CD4-positive, alpha-beta memory T cell (primary cell): Measurements from ENCODE around the gene CALR. TPM values are rescaled to one million over a fixed set of nuclear protein-coding genes. Genes with fewer than 3 reads are reported as not detected.

Experiments used
- CTCF ChIA-PET: fragments of 350-600 bp; sonication (Branson Sonifier 250); formaldehyde crosslinking; loops from one replicate; lab custom pipeline; 2021; ENCODE audit warnings: inconsistent platforms; ENCODE audit not compliant: partially characterized antibody; lab: Charles Lee
- POLR2A ChIA-PET: fragments of 350-600 bp; sonication (Branson Sonifier 250); formaldehyde crosslinking; loops from one replicate; lab custom pipeline; 2021; ENCODE audit not compliant: partially characterized antibody; lab: Charles Lee
- DNase-seq, 5 donors: peaks; one replicate each; pipeline versions ENCODE4 v3.0.0 to v3.0.0-alpha.2; 2020 to 2022; ENCODE audit warnings: mixed read lengths in 1 of 5
- H3K27ac ChIP-seq: one replicate; pipeline ENCODE4 v1.7.0; 2013; ENCODE audit warnings: low read depth, low read length
- H3K27me3 ChIP-seq: 2 replicates; pipeline ENCODE4 v1.7.0; 2013; ENCODE audit warnings: mild to moderate bottlenecking, low read length, moderate library complexity; ENCODE audit not compliant: insufficient read depth
- H3K36me3 ChIP-seq: 2 replicates; pipeline ENCODE4 v1.7.0; 2013; ENCODE audit warnings: mild to moderate bottlenecking, low read length, moderate library complexity; ENCODE audit not compliant: insufficient read depth
- H3K4me1 ChIP-seq: 2 replicates; pipeline ENCODE4 v1.7.0; 2013; ENCODE audit warnings: mild to moderate bottlenecking, low read length, moderate library complexity; ENCODE audit not compliant: insufficient read depth
- H3K4me3 ChIP-seq, 2 donors: one replicate each; pipeline ENCODE4 v1.7.0; 2013; ENCODE audit warnings: low read length in 2 of 2, mild to moderate bottlenecking in 1 of 2
- H3K9me3 ChIP-seq, 2 donors: one replicate each; pipeline ENCODE4 v1.7.0; 2013; ENCODE audit warnings: low read length in 2 of 2, control low read depth in 1 of 2; ENCODE audit not compliant: control insufficient read depth in 1 of 2
- H3K27ac Mint-ChIP-seq, 7 donors: one replicate each; pipeline ENCODE4 v1.8.0; 2020 to 2021; ENCODE audit warnings: mixed read lengths in 7 of 7, mild to moderate bottlenecking in 6 of 7, inconsistent platforms in 3 of 7, moderate library complexity in 3 of 7
- H3K27me3 Mint-ChIP-seq, 2 donors: one replicate each; pipeline ENCODE4 v1.8.0; 2020 to 2021; ENCODE audit warnings: mixed read lengths in 2 of 2
- H3K36me3 Mint-ChIP-seq, 2 donors: one replicate each; pipeline ENCODE4 v1.8.0; 2020 to 2021; ENCODE audit warnings: mixed read lengths in 2 of 2, inconsistent platforms in 1 of 2, mild to moderate bottlenecking in 1 of 2
- H3K4me1 Mint-ChIP-seq, 4 donors: one replicate each; pipeline ENCODE4 v1.8.0; 2020 to 2021; ENCODE audit warnings: mixed read lengths in 4 of 4, mild to moderate bottlenecking in 1 of 4
- H3K4me3 Mint-ChIP-seq, 8 donors: one replicate each; pipeline ENCODE4 v1.8.0; 2020 to 2021; ENCODE audit warnings: mixed read lengths in 8 of 8, mild to moderate bottlenecking in 7 of 8, moderate library complexity in 6 of 8, inconsistent platforms in 3 of 8
- H3K9me3 Mint-ChIP-seq, 8 donors: one replicate each; pipeline ENCODE4 v1.8.0; 2020 to 2021; ENCODE audit warnings: mixed read lengths in 8 of 8, mild to moderate bottlenecking in 5 of 8, inconsistent platforms in 3 of 8, moderate library complexity in 1 of 8
- intact Hi-C: fragments of 100-400 bp; cut with micrococcal nuclease; formaldehyde crosslinking; loops from one replicate; pipeline ENCODE4 v1.15.1; 2023
- microRNA-seq: library from miRNA; unstranded; fragments of <30 nt; microRNA quantifications from one replicate; pipeline ENCODE4 v1.2.0, GENCODE V29; 2021; ENCODE audit warnings: borderline replicate concordance, borderline number of aligned reads, borderline microRNAs expressed, mixed read lengths
- polyA plus RNA-seq, 2 donors: library from polyadenylated mRNA; unstranded; fragments of 300-500 nt; fragmentation: Illumina TruSeq; gene quantifications; one replicate each; pipeline ENCODE4 v1.2.3, GENCODE V29; 2021
- total RNA-seq, 2 experiments: library from RNA; stranded (reverse); gene quantifications; one replicate each; pipeline ENCODE4 v1.2.3, GENCODE V29; 2021

Gene CALR
- total and polyA plus RNA-seq, 4 experiments from 2014 or later, result 87.5 to 499 (median 318) TPM

DNA sequence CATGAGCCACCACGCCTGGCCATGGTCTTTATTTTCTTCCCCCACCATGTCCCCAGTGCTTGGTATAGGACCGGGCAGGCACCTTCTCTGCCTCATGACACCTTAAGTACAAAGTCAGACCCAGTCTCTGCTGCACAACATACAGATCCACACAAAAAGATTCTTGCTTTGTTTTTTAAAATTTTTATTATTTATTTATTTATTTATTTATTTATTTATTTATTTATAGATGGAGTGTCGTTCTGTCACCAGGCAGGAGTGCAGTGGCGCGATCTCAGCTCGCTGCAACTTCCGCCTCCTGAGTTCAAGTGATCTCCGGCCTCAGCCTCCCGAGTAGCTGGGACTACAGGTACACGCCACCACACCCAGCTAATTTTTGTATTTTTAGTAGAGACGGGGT, 54.3 kb downstream of the CALR start:
- H3K27ac ChIP-seq, result no peak overlapping the region
- POLR2A ChIA-PET, result no interaction called here
- no peaks in the 10 kb centered on the region for H3K27me3 ChIP-seq
- CTCF ChIA-PET, result interaction anchor here (0.8 to 2.3 kb wide), 3 partner anchors 15 to 69 kb away, joined by 3 to 9 read pairs (median 4); no protein-coding TSS in a partner anchor
- H3K36me3 ChIP-seq, result no peaks in the 10 kb centered on the region
- Mint-ChIP-seq H3K4me3 (no peak overlapping the region), H3K27me3 (peaks cover 5 to 19% of the 10 kb centered on the region in 2 donors), H3K4me1 (peaks cover 8 to 19% (median 10%) of the 10 kb centered on the region in 4 donors), H3K27ac (peak overlapping the region in 1 of 7 donors; percentile 23), H3K36me3 (peaks cover 0 to 2% of the 10 kb centered on the region in 2 donors), H3K9me3 (peaks cover 0 to 6% (median 0%) of the 10 kb centered on the region in 8 donors)
- no peak overlapping the region for H3K4me3 ChIP-seq
- no peaks in the 10 kb centered on the region for H3K9me3 ChIP-seq
- DNase-seq, result no peak
- intact Hi-C loops, result no loop called here
- H3K4me1 ChIP-seq, result peaks cover 5% of the 10 kb centered on the region

DNA sequence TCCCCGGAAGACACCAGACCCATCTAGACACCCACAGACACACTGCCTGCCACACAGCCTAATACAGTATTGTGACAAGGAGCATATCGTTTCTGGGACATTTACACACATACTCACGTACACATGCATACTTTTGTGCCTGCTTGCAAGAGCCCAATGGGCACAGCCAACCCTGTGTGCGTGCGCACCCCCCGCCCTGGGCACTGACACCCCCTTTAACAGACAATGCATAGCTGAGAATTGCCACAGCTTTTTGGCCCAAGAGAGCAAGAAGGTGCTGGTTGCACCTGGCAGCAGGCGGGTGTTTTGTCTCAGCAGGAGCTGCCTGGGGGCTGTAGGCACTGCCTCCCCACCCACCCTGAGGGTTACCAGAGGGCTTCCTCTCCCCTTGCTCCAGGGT, 55.2 kb downstream of the CALR start:
- Histone ChIP-seq H3K27me3 (no peaks in the 10 kb centered on the region), H3K4me1 (peaks cover 5% of the 10 kb centered on the region), H3K4me3 (no peak overlapping the region), H3K27ac (no peak overlapping the region), H3K36me3 (no peaks in the 10 kb centered on the region), H3K9me3 (no peaks in the 10 kb centered on the region)
- ChIA-PET POLR2A (no interaction called here), CTCF (interaction anchor here (1.1 to 2.3 kb wide), 3 partner anchors 10 to 68 kb away, joined by 3 to 9 read pairs (median 4); no protein-coding TSS in a partner anchor)
- intact Hi-C loops, result no loop called here
- Mint-ChIP-seq H3K4me1 (peaks cover 8 to 19% (median 12%) of the 10 kb centered on the region in 4 donors), H3K9me3 (peaks cover 0 to 6% (median 0%) of the 10 kb centered on the region in 8 donors), H3K27ac (peak overlapping the region in 1 of 7 donors; percentile 76), H3K27me3 (peaks cover 5 to 19% of the 10 kb centered on the region in 2 donors), H3K4me3 (peak overlapping the region in 7 of 8 donors; percentile 5 to 89 (median 62)), H3K36me3 (peaks cover 0 to 2% of the 10 kb centered on the region in 2 donors)
- no peak for DNase-seq

Small RNAs within 50 kb of the gene (microRNA-seq; reads per million reads assigned to microRNA genes)
- gene MIR5695, result not detected
- not detected for gene MIR6515

Other genes with a start within 250 kb of the CALR start
- gene FBXW9, start 242.0 kb upstream of the CALR start, total RNA-seq, result 1 to 10 TPM; 4.5 to 4.9 TPM
- 1 to 10 TPM; 4.9 to 8.1 TPM for gene FBXW9, start 242.0 kb upstream of the CALR start, polyA plus RNA-seq
- gene TNPO2, start 214.7 kb upstream of the CALR start, total RNA-seq, result 10 to 100 TPM; 66.0 to 67.2 TPM
- gene TNPO2, start 214.7 kb upstream of the CALR start, polyA plus RNA-seq, result 1 to 10 TPM in 1 of 2 donors, under 1 TPM in 1; 0.60 to 1.8 TPM
- gene TRIR, start 203.9 kb upstream of the CALR start, total RNA-seq, result 100 to 1,000 TPM; 199 to 209 TPM
- 100 to 1,000 TPM; 175 to 243 TPM for gene TRIR, start 203.9 kb upstream of the CALR start, polyA plus RNA-seq
- gene GET3, start 201.1 kb upstream of the CALR start, total RNA-seq, result 10 to 100 TPM; 30.8 to 34.5 TPM
- 100 to 1,000 TPM in 1 of 2 donors, 10 to 100 TPM in 1; 60.6 to 114 TPM for gene GET3, start 201.1 kb upstream of the CALR start, polyA plus RNA-seq
- not detected for gene BEST2, start 186.8 kb upstream of the CALR start, total RNA-seq
- gene BEST2, start 186.8 kb upstream of the CALR start, polyA plus RNA-seq, result not detected
- gene HOOK2, start 163.1 kb upstream of the CALR start, total RNA-seq, result 10 to 100 TPM; 23.3 to 24.2 TPM
- gene HOOK2, start 163.1 kb upstream of the CALR start, polyA plus RNA-seq, result 1 to 10 TPM; 2.6 to 3.4 TPM
- 100 to 1,000 TPM; 103 to 106 TPM for gene JUNB, start 147.1 kb upstream of the CALR start, total RNA-seq
- 1,000 to 10,000 TPM in 1 of 2 donors, 100 to 1,000 TPM in 1; 771 to 3,132 TPM for gene JUNB, start 147.1 kb upstream of the CALR start, polyA plus RNA-seq
- 100 to 1,000 TPM; 116 to 120 TPM for gene PRDX2, start 136.8 kb upstream of the CALR start, total RNA-seq
- gene PRDX2, start 136.8 kb upstream of the CALR start, polyA plus RNA-seq, result 100 to 1,000 TPM; 266 to 533 TPM
- gene THSD8, start 136.5 kb upstream of the CALR start, total RNA-seq, result 1 to 10 TPM; 2.2 to 3.2 TPM
- 1 to 10 TPM; 1.5 to 4.4 TPM for gene THSD8, start 136.5 kb upstream of the CALR start, polyA plus RNA-seq
- 10 to 100 TPM; 10.5 to 12.6 TPM for gene RNASEH2A, start 132.0 kb upstream of the CALR start, total RNA-seq
- gene RNASEH2A, start 132.0 kb upstream of the CALR start, polyA plus RNA-seq, result 10 to 100 TPM; 16.9 to 23.5 TPM
- gene RTBDN, start 104.0 kb upstream of the CALR start, total RNA-seq, result not detected
- not detected for gene RTBDN, start 104.0 kb upstream of the CALR start, polyA plus RNA-seq
- not detected for gene MAST1, start 100.1 kb upstream of the CALR start, total RNA-seq
- under 1 TPM in 1 of 2 donors, not detected in 1; 0.48 TPM for gene MAST1, start 100.1 kb upstream of the CALR start, polyA plus RNA-seq
- gene DNASE2, start 57.2 kb upstream of the CALR start, total RNA-seq, result 10 to 100 TPM; 31.6 to 32.8 TPM
- 10 to 100 TPM; 55.3 to 81.8 TPM for gene DNASE2, start 57.2 kb upstream of the CALR start, polyA plus RNA-seq
- gene KLF1, start 51.4 kb upstream of the CALR start, total RNA-seq, result not detected
- not detected for gene KLF1, start 51.4 kb upstream of the CALR start, polyA plus RNA-seq
- 10 to 100 TPM; 63.9 to 66.1 TPM for gene GCDH, start 47.4 kb upstream of the CALR start, total RNA-seq
- gene GCDH, start 47.4 kb upstream of the CALR start, polyA plus RNA-seq, result 10 to 100 TPM; 16.5 to 27.4 TPM
- under 1 TPM in 1 of 2 experiments, not detected in 1; 0.79 TPM for gene SYCE2, start 19.3 kb upstream of the CALR start, total RNA-seq
- not detected for gene SYCE2, start 19.3 kb upstream of the CALR start, polyA plus RNA-seq
- gene FARSA, start 4.9 kb upstream of the CALR start, total RNA-seq, result 10 to 100 TPM; 53.8 to 59.1 TPM
- gene FARSA, start 4.9 kb upstream of the CALR start, polyA plus RNA-seq, result 10 to 100 TPM; 63.2 to 68.1 TPM
- gene RAD23A, start 7.3 kb downstream of the CALR start, total RNA-seq, result 10 to 100 TPM; 88.6 to 98.4 TPM
- 100 to 1,000 TPM in 1 of 2 donors, 10 to 100 TPM in 1; 77.0 to 105 TPM for gene RAD23A, start 7.3 kb downstream of the CALR start, polyA plus RNA-seq
- 10 to 100 TPM; 14.7 to 17.9 TPM for gene GADD45GIP1, start 18.6 kb downstream of the CALR start, total RNA-seq
- 10 to 100 TPM; 61.0 to 65.1 TPM for gene GADD45GIP1, start 18.6 kb downstream of the CALR start, polyA plus RNA-seq
- not detected for gene DAND5, start 31.0 kb downstream of the CALR start, total RNA-seq
- gene DAND5, start 31.0 kb downstream of the CALR start, polyA plus RNA-seq, result not detected
- gene NFIX, start 56.9 kb downstream of the CALR start, total RNA-seq, result 1 to 10 TPM; 4.0 to 5.4 TPM
- gene NFIX, start 56.9 kb downstream of the CALR start, polyA plus RNA-seq, result under 1 TPM in 1 of 2 donors, not detected in 1; 0.09 TPM
- 10 to 100 TPM; 16.1 to 16.9 TPM for gene LYL1, start 164.2 kb downstream of the CALR start, total RNA-seq
- 1 to 10 TPM; 2.3 to 9.4 TPM for gene LYL1, start 164.2 kb downstream of the CALR start, polyA plus RNA-seq
- 10 to 100 TPM; 70.6 to 78.4 TPM for gene TRMT1, start 178.1 kb downstream of the CALR start, total RNA-seq
- gene TRMT1, start 178.1 kb downstream of the CALR start, polyA plus RNA-seq, result 10 to 100 TPM; 18.0 to 24.9 TPM
- 10 to 100 TPM; 25.8 to 34.1 TPM for gene NACC1, start 179.7 kb downstream of the CALR start, total RNA-seq
- 1 to 10 TPM in 1 of 2 donors, under 1 TPM in 1; 0.15 to 1.8 TPM for gene NACC1, start 179.7 kb downstream of the CALR start, polyA plus RNA-seq
- gene STX10, start 211.8 kb downstream of the CALR start, total RNA-seq, result 10 to 100 TPM; 63.7 to 64.0 TPM
- 10 to 100 TPM; 57.9 to 64.2 TPM for gene STX10, start 211.8 kb downstream of the CALR start, polyA plus RNA-seq
- 100 to 1,000 TPM; 148 to 153 TPM for gene IER2, start 211.8 kb downstream of the CALR start, total RNA-seq
- gene IER2, start 211.8 kb downstream of the CALR start, polyA plus RNA-seq, result 100 to 1,000 TPM; 201 to 446 TPM